Mesenchymal stem cell (in vitro differentiated cells and primary cell): ENCODE data around the gene KRT5.

Experiments used
- DNase-seq: peaks from one replicate; pipeline ENCODE4 v3.0.0-alpha.2; 2013
- H2AFZ ChIP-seq: one replicate; pipeline ENCODE4 v1.6.1; 2013; ENCODE audit warnings: low read depth, mild to moderate bottlenecking, control low read depth, inconsistent platforms, low read length, moderate library complexity
- H2AK5ac ChIP-seq: 2 replicates; pipeline ENCODE4 v1.6.1; 2013; ENCODE audit warnings: low read length, moderate library complexity, mild to moderate bottlenecking, inconsistent platforms; ENCODE audit not compliant: severe bottlenecking
- H2BK120ac ChIP-seq: one replicate; pipeline ENCODE4 v1.6.1; 2013; ENCODE audit warnings: low read depth, mild to moderate bottlenecking, inconsistent platforms, low read length, moderate library complexity
- H2BK12ac ChIP-seq, 2 experiments: one replicate each; pipeline ENCODE4 v1.6.1; 2013; ENCODE audit warnings: inconsistent platforms in 2 of 2, low read length in 2 of 2, mild to moderate bottlenecking in 2 of 2, moderate library complexity in 2 of 2, control low read depth in 1 of 2
- H2BK15ac ChIP-seq: one replicate; pipeline ENCODE4 v1.6.1; 2013; ENCODE audit warnings: mild to moderate bottlenecking, low read depth, inconsistent platforms; ENCODE audit not compliant: poor library complexity, severe bottlenecking
- H2BK5ac ChIP-seq: 2 replicates; pipeline ENCODE4 v1.6.1; 2013; ENCODE audit warnings: low read depth, mild to moderate bottlenecking, low read length, control low read depth, inconsistent platforms; ENCODE audit not compliant: poor library complexity, severe bottlenecking
- H3K14ac ChIP-seq, 2 experiments: one replicate each; pipeline ENCODE4 v1.6.1; 2013; ENCODE audit warnings: inconsistent platforms in 2 of 2, low read length in 2 of 2, control low read depth in 1 of 2, mild to moderate bottlenecking in 1 of 2, moderate library complexity in 1 of 2
- H3K18ac ChIP-seq, 2 experiments: one replicate each; pipeline ENCODE4 v1.6.1; 2013; ENCODE audit warnings: inconsistent platforms in 2 of 2, low read length in 2 of 2, control low read depth in 1 of 2, low read depth in 1 of 2, mild to moderate bottlenecking in 1 of 2
- H3K23ac ChIP-seq, 2 experiments: one replicate each; pipeline ENCODE4 v1.6.1; 2013; ENCODE audit warnings: inconsistent platforms in 2 of 2, low read length in 2 of 2, mild to moderate bottlenecking in 2 of 2, moderate library complexity in 2 of 2, control low read depth in 1 of 2
- H3K27ac ChIP-seq: 2 replicates; pipeline ENCODE4 v1.5.1; 2013; ENCODE audit warnings: mild to moderate bottlenecking, moderate library complexity, low read length, control low read depth, inconsistent platforms; ENCODE audit not compliant: poor library complexity, severe bottlenecking
- H3K27me3 ChIP-seq, 2 experiments: 2 replicates each; pipeline versions ENCODE4 v1.6.1 to v1.7.0; 2013; ENCODE audit warnings: low read length in 2 of 2, mild to moderate bottlenecking in 2 of 2, moderate library complexity in 2 of 2, control low read depth in 1 of 2, inconsistent platforms in 1 of 2; ENCODE audit not compliant: control insufficient read depth in 1 of 2, insufficient read depth in 1 of 2
- H3K36me3 ChIP-seq, 2 experiments: 2 replicates each; pipeline versions ENCODE4 v1.6.1 to v1.7.0; 2013; ENCODE audit warnings: low read length in 2 of 2, control low read depth in 1 of 2, inconsistent platforms in 1 of 2, low read depth in 1 of 2, mild to moderate bottlenecking in 1 of 2; ENCODE audit not compliant: insufficient read depth in 2 of 2, control insufficient read depth in 1 of 2
- H3K4ac ChIP-seq, 2 experiments: one replicate each; pipeline ENCODE4 v1.6.1; 2013; ENCODE audit warnings: inconsistent platforms in 2 of 2, low read length in 2 of 2, mild to moderate bottlenecking in 2 of 2, moderate library complexity in 2 of 2, control low read depth in 1 of 2, low read depth in 1 of 2
- H3K4me1 ChIP-seq: 2 replicates; pipeline ENCODE4 v1.6.1; 2013; ENCODE audit warnings: low read depth, low read length, control low read depth; ENCODE audit not compliant: control insufficient read depth, insufficient read depth
- H3K4me2 ChIP-seq: 2 replicates; pipeline ENCODE4 v1.6.1; 2013; ENCODE audit warnings: low read length, mild to moderate bottlenecking, inconsistent platforms; ENCODE audit not compliant: poor library complexity, severe bottlenecking
- H3K4me3 ChIP-seq, 2 experiments: 2 replicates each; pipeline versions ENCODE4 v1.5.1 to v1.7.0; 2013; ENCODE audit warnings: low read length in 2 of 2, mild to moderate bottlenecking in 2 of 2, control low read depth in 1 of 2, low read depth in 1 of 2; ENCODE audit not compliant: insufficient read depth in 1 of 2
- H3K79me1 ChIP-seq: replicated peaks from 2 replicates; pipeline ENCODE4 v1.6.1; 2013; ENCODE audit warnings: mild to moderate bottlenecking, control low read depth, low read length, inconsistent platforms; ENCODE audit not compliant: poor library complexity, severe bottlenecking
- H3K9ac ChIP-seq: 2 replicates; pipeline ENCODE4 v1.7.0; 2013; ENCODE audit warnings: mild to moderate bottlenecking, low read length, moderate library complexity
- H3K9me3 ChIP-seq: 2 replicates; pipeline ENCODE4 v1.7.0; 2013; ENCODE audit warnings: mild to moderate bottlenecking, low read length; ENCODE audit not compliant: control insufficient read depth
- H4K8ac ChIP-seq: one replicate; pipeline ENCODE4 v1.6.1; 2013; ENCODE audit warnings: inconsistent platforms, mild to moderate bottlenecking, low read length, moderate library complexity
- H4K91ac ChIP-seq: one replicate; pipeline ENCODE4 v1.6.1; 2013; ENCODE audit warnings: mild to moderate bottlenecking, low read length, inconsistent platforms
- WGBS: methylation state at CpG from one replicate; pipeline ENCODE4 v1.1.7; 2013; ENCODE audit warnings: mixed read lengths; 5-methylcytosine and 5-hydroxymethylcytosine counted together

Gene KRT5

GRCh38 chr12:52469853-52470252 is 50.3 kb downstream of the KRT5 start:
- H3K36me3 ChIP-seq: no peaks in the 10 kb centered on the region
- no peaks in the 10 kb centered on the region for H3K79me1 ChIP-seq
- H2AFZ ChIP-seq: no peak overlapping the region
- H3K18ac ChIP-seq: no peak overlapping the region
- WGBS: 95% methylated on average over 3 of the region's 4 CpGs
- no peak overlapping the region for H3K4ac ChIP-seq
- H3K4me1 ChIP-seq: no peaks in the 10 kb centered on the region
- no peak overlapping the region for H3K23ac ChIP-seq
- no peak overlapping the region for H2BK120ac ChIP-seq
- H4K8ac ChIP-seq: no peak overlapping the region
- no peak overlapping the region for H2BK12ac ChIP-seq
- H3K9me3 ChIP-seq: no peaks in the 10 kb centered on the region
- H3K27me3 ChIP-seq: peaks cover 0 to 38% of the 10 kb centered on the region in 2 experiments
- no peak overlapping the region for H3K27ac ChIP-seq
- no peak overlapping the region for H2BK15ac ChIP-seq
- H2BK5ac ChIP-seq: no peak overlapping the region
- H3K4me3 ChIP-seq: no peak overlapping the region
- no peak overlapping the region for H2AK5ac ChIP-seq
- no peak for DNase-seq
- no peak overlapping the region for H3K9ac ChIP-seq
- H4K91ac ChIP-seq: no peak overlapping the region
- no peak overlapping the region for H3K4me2 ChIP-seq
- no peak overlapping the region for H3K14ac ChIP-seq

GRCh38 chr12:52464897-52465296 is 55.3 kb downstream of the KRT5 start:
- H2BK120ac ChIP-seq: no peak overlapping the region
- H3K79me1 ChIP-seq: no peaks in the 10 kb centered on the region
- no peak overlapping the region for H3K27ac ChIP-seq
- H3K4ac ChIP-seq: no peak overlapping the region
- no peak overlapping the region for H2BK5ac ChIP-seq
- no peak overlapping the region for H3K4me3 ChIP-seq
- no peak overlapping the region for H3K4me2 ChIP-seq
- H3K9me3 ChIP-seq: no peaks in the 10 kb centered on the region
- H4K8ac ChIP-seq: no peak overlapping the region
- no peak overlapping the region for H3K9ac ChIP-seq
- no peak overlapping the region for H2AFZ ChIP-seq
- H4K91ac ChIP-seq: no peak overlapping the region
- H3K18ac ChIP-seq: no peak overlapping the region
- no peak overlapping the region for H2BK15ac ChIP-seq
- H3K4me1 ChIP-seq: no peaks in the 10 kb centered on the region
- no peak for DNase-seq
- no peak overlapping the region for H3K14ac ChIP-seq
- H3K36me3 ChIP-seq: no peaks in the 10 kb centered on the region
- WGBS: 40% methylated on average over 2 of the region's 2 CpGs
- no peak overlapping the region for H3K23ac ChIP-seq
- no peak overlapping the region for H2BK12ac ChIP-seq
- H2AK5ac ChIP-seq: no peak overlapping the region
- H3K27me3 ChIP-seq: peaks cover 0 to 43% of the 10 kb centered on the region in 2 experiments
